GM19452 (cell line): ENCODE measurements around the gene MINAR1.
"Not testable (repeated sequence)": the region's sequence is repeated elsewhere in the genome, so short reads cannot be mapped to it uniquely, and the experiment has no call there.

ENCODE experiments used
- ATAC-seq: cut with Tn5 transposase; IDR thresholded peaks from one replicate; pipeline ENCODE4 v1.9.1; 2021; ENCODE audit not compliant: unreplicated experiment

The MINAR1 gene

GRCh38 chr15:79431636-79432344 is at the start of gene MINAR1:
MINAR1 (plus strand) TSS chr15:79432336; CDS start chr15:79456148, 23,812 bp downstream.
- ATAC-seq: no peak

DNA sequence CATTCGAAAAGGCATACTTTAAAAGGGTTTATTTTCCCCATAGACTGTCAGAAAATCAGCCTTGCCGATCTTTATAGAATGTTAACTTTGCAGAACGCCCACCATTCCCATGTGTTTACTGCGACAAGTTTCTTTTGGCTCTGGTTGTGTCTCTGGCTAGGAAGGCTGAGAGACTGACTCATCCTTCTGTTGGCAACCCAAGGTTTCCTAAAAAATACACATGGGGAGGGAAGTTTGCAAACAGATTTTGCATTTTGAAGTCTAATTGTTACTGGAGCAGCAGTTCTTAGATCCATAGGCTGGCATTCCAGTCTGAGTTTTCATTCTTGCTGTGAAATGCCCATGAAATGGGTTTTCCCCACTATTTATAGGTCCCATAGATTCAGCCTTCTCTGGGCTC is 37.9 kb upstream of the MINAR1 start:
- no peak for ATAC-seq

- ATAC-seq: no peak
Measured at GRCh38 chr15:79396850-79397249, 35.3 kb upstream of the MINAR1 start.

GRCh38 chr15:79397269-79397910 is 34.7 kb upstream of the MINAR1 start:
- ATAC-seq: no peak

GRCh38 chr15:79399606-79400005 is 32.5 kb upstream of the MINAR1 start:
- no peak for ATAC-seq

GRCh38 chr15:79400650-79401049 is 31.5 kb upstream of the MINAR1 start:
- no peak for ATAC-seq

DNA sequence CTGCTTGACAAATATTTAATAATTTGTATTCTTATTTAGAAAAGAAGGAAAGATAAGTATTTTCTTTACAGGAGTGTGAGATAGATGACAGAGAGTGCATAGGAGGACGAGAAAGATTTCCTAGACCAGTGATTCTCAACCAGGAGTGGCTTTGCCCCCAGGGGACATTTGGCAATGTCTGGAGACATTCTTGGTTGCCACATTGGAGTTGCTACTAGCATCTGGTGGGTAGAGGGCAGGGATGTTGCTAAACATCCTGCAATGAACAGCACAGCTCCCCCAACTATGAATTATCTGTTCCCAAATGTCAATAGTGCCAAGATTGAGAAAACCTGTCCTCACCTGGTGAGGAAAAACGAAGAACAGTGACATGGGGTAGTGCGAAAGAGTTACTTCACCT is 30.8 kb upstream of the MINAR1 start:
- no peak for ATAC-seq

DNA sequence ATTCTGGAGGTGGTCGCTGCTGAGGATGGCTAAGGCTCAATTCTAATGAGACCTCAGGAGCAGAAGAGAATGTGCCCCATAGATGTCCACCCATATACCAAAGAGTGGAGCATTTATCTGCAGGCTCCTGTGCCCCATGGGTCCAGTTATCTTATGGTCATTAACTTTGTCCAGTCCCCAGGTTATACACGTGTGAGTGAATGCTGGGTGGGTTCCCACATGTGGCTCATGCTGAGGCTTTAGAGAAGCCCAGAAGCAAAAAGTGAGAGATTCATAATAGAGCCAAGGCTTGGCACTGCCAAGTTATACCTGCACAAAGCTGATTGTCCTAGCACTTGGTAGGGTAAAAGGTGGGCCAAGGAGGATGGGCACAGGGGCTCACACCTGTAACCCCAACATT is 30.0 kb upstream of the MINAR1 start:
- no peak for ATAC-seq

- ATAC-seq: no peak
Measured at GRCh38 chr15:79403501-79403900, 28.6 kb upstream of the MINAR1 start.

DNA sequence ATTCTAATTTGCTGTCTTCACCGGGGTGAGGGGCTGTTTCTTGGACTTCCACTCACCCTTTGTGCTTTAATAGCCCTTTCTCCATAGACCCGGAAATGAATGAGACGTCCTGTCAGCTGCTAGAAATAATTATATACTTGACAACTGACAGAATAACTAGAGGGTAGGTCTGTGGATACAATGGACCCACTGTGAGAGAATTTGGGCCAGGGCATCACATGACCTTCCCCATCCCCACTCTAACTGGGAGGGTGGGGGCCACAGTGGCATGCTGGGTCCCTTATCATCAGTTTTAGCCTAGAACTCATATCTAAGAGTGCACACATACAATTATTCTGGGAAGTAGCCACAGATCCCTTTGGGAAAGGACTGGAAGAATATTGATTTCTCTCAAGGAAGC is 25.9 kb upstream of the MINAR1 start:
- no peak for ATAC-seq

- no peak for ATAC-seq
Measured at GRCh38 chr15:79408041-79408440, 24.1 kb upstream of the MINAR1 start.

GRCh38 chr15:79410237-79410636 is 21.9 kb upstream of the MINAR1 start:
- no peak for ATAC-seq

GRCh38 chr15:79412010-79412409 is 20.1 kb upstream of the MINAR1 start:
- ATAC-seq: no peak

DNA sequence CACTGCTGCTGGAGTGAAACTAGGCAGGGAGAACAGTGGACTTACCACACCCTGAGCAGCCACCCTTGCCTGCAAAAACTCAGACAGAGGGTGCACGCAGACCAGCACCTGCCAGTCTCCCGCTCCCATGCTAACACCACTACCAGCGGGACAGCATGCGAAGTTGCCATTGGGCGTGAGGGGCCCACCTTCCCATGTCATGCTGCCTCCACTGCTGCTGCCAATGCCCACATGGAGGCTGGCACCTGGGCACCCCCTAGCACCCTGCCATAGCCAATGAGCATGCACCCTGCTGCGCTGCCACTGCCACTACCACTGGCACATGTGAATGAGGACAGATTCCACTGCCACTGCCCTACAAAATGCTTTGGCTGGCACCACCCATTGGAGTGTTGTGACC is 19.7 kb upstream of the MINAR1 start:
- ATAC-seq: no peak

GRCh38 chr15:79416876-79417275 is 15.3 kb upstream of the MINAR1 start:
- ATAC-seq: no peak

DNA sequence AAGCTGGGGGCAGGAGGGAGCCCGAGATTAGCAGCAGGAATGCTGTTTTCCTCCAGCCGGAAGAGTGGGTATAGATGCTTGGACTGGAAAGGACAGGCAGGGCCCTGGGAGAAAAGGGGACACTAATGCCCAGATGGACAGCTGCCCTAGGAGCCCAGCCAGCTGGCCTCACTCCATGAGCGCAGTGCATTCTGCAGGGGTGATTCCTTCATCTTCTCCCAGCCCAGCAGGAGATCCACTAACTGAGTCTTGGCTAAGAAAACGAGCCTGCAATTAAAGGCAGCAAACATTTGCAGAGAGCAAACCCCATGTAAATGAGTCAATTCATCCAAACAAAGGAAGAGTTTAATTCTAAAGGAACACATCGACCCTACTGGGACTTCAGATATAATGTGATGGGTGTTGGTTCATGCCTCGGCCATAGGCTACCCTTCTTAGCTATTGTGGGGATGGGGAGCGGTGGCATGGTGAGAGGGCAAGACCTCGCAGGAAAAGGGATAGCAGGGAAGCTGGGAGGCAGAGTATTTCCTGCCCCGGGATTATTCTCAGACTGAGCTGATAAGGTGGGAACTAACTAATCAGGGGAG is 13.3 kb upstream of the MINAR1 start:
- ATAC-seq: no peak

DNA sequence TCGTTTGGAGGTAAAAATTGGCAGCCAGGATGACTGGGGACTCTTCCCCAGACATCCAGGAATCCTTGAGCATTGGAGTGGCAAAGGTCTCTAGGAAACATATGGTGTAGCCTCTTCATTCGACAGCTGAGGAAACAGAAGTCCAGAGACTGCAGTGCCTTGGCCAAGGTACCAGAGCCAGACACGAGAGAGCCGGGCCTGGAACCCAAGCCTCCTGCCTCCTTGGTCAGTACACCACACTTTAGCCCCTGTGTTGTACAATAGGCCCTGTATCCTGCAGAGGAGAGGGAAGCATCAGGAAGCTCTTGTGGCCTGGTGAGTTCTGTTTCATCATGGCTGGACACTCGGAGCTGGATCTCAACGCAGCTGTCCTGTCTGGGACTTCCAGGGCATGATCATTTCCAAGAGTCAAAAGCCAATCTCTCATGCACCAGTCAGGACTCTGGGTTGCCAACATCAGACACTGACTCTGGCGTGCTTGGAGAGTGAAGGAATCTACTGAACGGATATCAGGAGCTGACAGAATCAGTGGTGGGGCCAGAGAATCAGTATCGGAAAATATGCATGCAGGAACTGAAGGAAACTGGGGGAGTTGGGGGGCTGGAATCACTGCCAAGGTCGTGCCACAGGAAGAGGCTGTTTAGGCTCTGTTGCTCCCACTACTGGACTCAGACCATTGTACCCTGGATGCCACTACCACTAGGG is 6.4 kb upstream of the MINAR1 start:
- no peak for ATAC-seq

- ATAC-seq: not testable (repeated sequence)
Measured at GRCh38 chr15:79426899-79427298, 5.2 kb upstream of the MINAR1 start.

GRCh38 chr15:79427781-79428598 is 4.1 kb upstream of the MINAR1 start:
- ATAC-seq: no peak

DNA sequence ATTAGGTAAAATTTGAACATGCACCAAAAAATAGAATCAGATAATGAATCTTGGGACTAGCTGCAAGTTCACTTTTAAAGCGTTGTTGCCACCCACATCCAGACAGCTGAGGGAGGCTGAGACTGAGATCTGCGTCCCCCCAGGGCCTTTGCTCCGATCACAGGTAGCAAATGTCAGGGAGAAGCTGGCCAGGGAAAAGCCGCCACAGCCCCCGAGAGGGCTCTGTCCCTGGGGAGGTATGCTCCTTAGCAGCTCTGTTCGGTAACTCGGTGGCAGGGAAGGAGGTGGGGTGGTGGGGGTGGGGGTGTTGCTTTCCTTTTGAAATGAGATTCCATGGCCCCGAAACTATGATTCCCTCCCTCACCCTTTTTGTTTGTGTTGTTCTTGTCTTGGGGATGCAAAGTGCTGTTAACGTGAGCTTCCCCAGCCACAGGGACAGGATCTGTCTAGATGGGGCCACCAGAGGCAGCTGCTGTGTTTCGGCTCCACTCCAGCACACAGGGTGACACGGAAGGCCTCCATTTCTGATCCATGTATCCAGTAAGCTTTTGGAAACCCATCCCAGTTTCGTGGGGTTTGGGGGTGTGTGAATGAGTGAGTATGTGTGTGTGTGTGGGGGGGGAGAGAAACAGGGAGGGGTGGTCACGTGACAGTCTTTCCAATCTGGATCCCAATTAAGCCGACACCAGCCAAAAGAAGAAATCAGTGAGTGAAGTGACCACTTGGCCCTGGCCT is 1.1 kb upstream of the MINAR1 start:
- ATAC-seq: no peak
